ENCODE data around the gene NRXN3. TPM values are rescaled to one million over a fixed set of nuclear protein-coding genes. Genes with fewer than 3 reads are reported as not detected.

Gene NRXN3
- total and polyA plus RNA-seq, 2 of the 4 experiments (the other 2 are of a cell fraction), result 4.8 to 25.1 TPM

DNA sequence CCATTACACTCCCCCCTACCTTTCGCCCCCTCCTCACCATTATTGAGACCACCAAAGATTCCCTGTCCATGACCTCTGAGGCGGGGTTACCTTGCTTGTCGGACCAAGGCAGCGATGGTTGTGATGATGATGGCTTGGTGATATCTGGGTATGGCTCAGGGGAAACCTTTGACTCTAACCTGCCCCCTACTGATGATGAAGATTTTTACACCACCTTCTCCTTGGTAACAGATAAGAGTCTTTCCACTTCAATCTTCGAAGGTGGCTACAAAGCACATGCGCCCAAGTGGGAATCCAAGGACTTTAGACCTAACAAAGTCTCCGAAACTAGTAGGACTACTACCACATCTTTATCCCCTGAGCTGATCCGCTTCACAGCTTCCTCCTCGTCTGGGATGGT lies 1690.9 kb downstream of the NRXN3 start:
- DNase-seq (no peak), ATAC-seq (ENCODE audit: low read depth) (no peak)
- Histone ChIP-seq H3K9me3 (ENCODE audit: control insufficient read depth, insufficient read depth, low read length) (no peaks in the 10 kb centered on the region), H4K91ac (ENCODE audit: insufficient read depth, low read depth, low read length) (no peak overlapping the region), H3K18ac (ENCODE audit: low read depth, low read length) (no peak overlapping the region), H3K27ac (ENCODE audit: insufficient read depth, low read length) (no peak overlapping the region), H3K9ac (ENCODE audit: low read depth, low read length) (no peak overlapping the region), H3K4me2 (ENCODE audit: low read depth, low read length) (no peak overlapping the region), H3K79me1 (ENCODE audit: low read depth in 1 of 2, low read length in 2 of 2) (no peaks in the 10 kb centered on the region), H3K56ac (ENCODE audit: extremely low read depth, insufficient read depth, low read length) (no peak overlapping the region), H2BK120ac (ENCODE audit: low read depth, low read length) (no peak overlapping the region), H3K4ac (ENCODE audit: low read depth, low read length) (no peak overlapping the region), H2AFZ (replicated peaks; ENCODE audit: low read length, poor library complexity) (no peak overlapping the region), H3K4me1 (ENCODE audit: control insufficient read depth, insufficient read depth, low read length) (no peaks in the 10 kb centered on the region), H2BK20ac (ENCODE audit: low read depth, low read length) (no peak overlapping the region), H2AK5ac (ENCODE audit: low read depth, low read length) (no peak overlapping the region), H3K36me3 (ENCODE audit: control insufficient read depth, insufficient read depth, low read length) (no peaks in the 10 kb centered on the region), H3K4me3 (ENCODE audit: insufficient read depth, low read depth, low read length) (no peak overlapping the region), H2BK15ac (ENCODE audit: low read depth, low read length) (no peak overlapping the region), H3K23ac (ENCODE audit: low read depth, low read length) (no peak overlapping the region), H3K14ac (replicated peaks; ENCODE audit: low read depth, low read length) (no peak overlapping the region), H4K20me1 (ENCODE audit: insufficient read depth, low read length) (no peaks in the 10 kb centered on the region), H2AK9ac (replicated peaks; ENCODE audit: low read depth, low read length, poor library complexity) (no peak overlapping the region), H3K9me1 (ENCODE audit: insufficient read depth, low read length) (no peaks in the 10 kb centered on the region), H4K8ac (ENCODE audit: low read depth in 2 of 2, low read length in 2 of 2) (no peak overlapping the region), H3K27me3 (ENCODE audit: control insufficient read depth, insufficient read depth, low read length) (no peaks in the 10 kb centered on the region), H2BK5ac (ENCODE audit: low read depth, low read length, poor library complexity, severe bottlenecking) (no peak overlapping the region), H4K5ac (ENCODE audit: low read depth, low read length) (no peak overlapping the region)
- no TSS peak for BruUV-seq (replicated peaks)
- dilution Hi-C loops (cut with HindIII; ENCODE audit: low sequenced_read_pairs, unreplicated experiment) (no loop called here), intact Hi-C loops (cut with micrococcal nuclease) (no loop called here), in situ Hi-C loops (cut with MboI; ENCODE audit: low sequenced_read_pairs) (no loop called here)
- ChIA-PET CTCF (no interaction called here), POLR2A (ENCODE audit: unreplicated experiment) (no interaction called here)
- WGBS, 2 experiments (ENCODE audit: extremely low coverage in 2 of 2, insufficient read length in 1 of 2), result 91% methylated on average over 3 of the region's 9 CpGs; no CpG with 5 or more reads in 1 of the 2 experiments
- TF ChIP-seq MAFK (IDR thresholded peaks at IDR 0.05; ENCODE audit: low read depth, low read length) (no peak), CEBPB (IDR thresholded peaks at IDR 0.05; ENCODE audit: low read depth, low read length) (no peak), MAZ (IDR thresholded peaks at IDR 0.05; ENCODE audit: borderline replicate concordance, low read depth, low read length) (no peak), NFE2L2 (IDR thresholded peaks at IDR 0.05; ENCODE audit: low read depth, low read length) (no peak), MXI1 (IDR thresholded peaks at IDR 0.05; ENCODE audit: borderline replicate concordance, low read depth, low read length) (no peak), BHLHE40 (IDR thresholded peaks at IDR 0.05; ENCODE audit: low read depth, low read length) (no peak), POLR2A (IDR thresholded peaks at IDR 0.05; ENCODE audit: low read depth, low read length) (no peak), SMC3 (IDR thresholded peaks at IDR 0.05; ENCODE audit: low read depth, low read length) (no peak), RCOR1 (IDR thresholded peaks at IDR 0.05; ENCODE audit: insufficient replicate concordance, low read length) (no peak), CHD1 (IDR thresholded peaks at IDR 0.05; ENCODE audit: low read depth, low read length) (no peak), FOS (IDR thresholded peaks at IDR 0.05; ENCODE audit: low read depth, low read length) (no peak), RFX5 (IDR thresholded peaks at IDR 0.05; ENCODE audit: low read depth, low read length) (no peak), RAD21 (IDR thresholded peaks at IDR 0.05; ENCODE audit: low read length) (no peak)
- TF ChIP-seq, protein P1, sequence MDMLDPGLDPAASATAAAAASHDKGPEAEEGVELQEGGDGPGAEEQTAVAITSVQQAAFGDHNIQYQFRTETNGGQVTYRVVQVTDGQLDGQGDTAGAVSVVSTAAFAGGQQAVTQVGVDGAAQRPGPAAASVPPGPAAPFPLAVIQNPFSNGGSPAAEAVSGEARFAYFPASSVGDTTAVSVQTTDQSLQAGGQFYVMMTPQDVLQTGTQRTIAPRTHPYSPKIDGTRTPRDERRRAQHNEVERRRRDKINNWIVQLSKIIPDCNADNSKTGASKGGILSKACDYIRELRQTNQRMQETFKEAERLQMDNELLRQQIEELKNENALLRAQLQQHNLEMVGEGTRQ (IDR thresholded peaks at IDR 0.05; ENCODE audit: low read depth, low read length), result no peak
- TF ChIP-seq, protein P2, sequence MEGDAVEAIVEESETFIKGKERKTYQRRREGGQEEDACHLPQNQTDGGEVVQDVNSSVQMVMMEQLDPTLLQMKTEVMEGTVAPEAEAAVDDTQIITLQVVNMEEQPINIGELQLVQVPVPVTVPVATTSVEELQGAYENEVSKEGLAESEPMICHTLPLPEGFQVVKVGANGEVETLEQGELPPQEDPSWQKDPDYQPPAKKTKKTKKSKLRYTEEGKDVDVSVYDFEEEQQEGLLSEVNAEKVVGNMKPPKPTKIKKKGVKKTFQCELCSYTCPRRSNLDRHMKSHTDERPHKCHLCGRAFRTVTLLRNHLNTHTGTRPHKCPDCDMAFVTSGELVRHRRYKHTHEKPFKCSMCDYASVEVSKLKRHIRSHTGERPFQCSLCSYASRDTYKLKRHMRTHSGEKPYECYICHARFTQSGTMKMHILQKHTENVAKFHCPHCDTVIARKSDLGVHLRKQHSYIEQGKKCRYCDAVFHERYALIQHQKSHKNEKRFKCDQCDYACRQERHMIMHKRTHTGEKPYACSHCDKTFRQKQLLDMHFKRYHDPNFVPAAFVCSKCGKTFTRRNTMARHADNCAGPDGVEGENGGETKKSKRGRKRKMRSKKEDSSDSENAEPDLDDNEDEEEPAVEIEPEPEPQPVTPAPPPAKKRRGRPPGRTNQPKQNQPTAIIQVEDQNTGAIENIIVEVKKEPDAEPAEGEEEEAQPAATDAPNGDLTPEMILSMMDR (conservative IDR thresholded peaks at IDR 0.05; ENCODE audit: low read depth, low read length), result no peak
- TF ChIP-seq, protein P3, sequence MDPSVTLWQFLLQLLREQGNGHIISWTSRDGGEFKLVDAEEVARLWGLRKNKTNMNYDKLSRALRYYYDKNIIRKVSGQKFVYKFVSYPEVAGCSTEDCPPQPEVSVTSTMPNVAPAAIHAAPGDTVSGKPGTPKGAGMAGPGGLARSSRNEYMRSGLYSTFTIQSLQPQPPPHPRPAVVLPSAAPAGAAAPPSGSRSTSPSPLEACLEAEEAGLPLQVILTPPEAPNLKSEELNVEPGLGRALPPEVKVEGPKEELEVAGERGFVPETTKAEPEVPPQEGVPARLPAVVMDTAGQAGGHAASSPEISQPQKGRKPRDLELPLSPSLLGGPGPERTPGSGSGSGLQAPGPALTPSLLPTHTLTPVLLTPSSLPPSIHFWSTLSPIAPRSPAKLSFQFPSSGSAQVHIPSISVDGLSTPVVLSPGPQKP (IDR thresholded peaks at IDR 0.05; ENCODE audit: borderline replicate concordance, low read depth, low read length), result no peak

Measured in IMR-90 (cell line).